ENCODE measurements around the gene SMOC2. TPM values are rescaled to one million over a fixed set of nuclear protein-coding genes. Genes with fewer than 3 reads are reported as not detected.

Gene SMOC2
- total and polyA plus RNA-seq, 2 of the 4 experiments (the other 2 are of a cell fraction), result not detected

GRCh38 chr6:168584249-168584648 lies 143.3 kb downstream of the SMOC2 start:
- Histone ChIP-seq H3K14ac (replicated peaks; ENCODE audit: low read depth, low read length) (no peak overlapping the region), H3K79me1 (ENCODE audit: low read depth in 1 of 2, low read length in 2 of 2) (no peaks in the 10 kb centered on the region), H3K36me3 (ENCODE audit: control insufficient read depth, insufficient read depth, low read length) (no peaks in the 10 kb centered on the region), H3K9me1 (ENCODE audit: insufficient read depth, low read length) (no peaks in the 10 kb centered on the region), H2AFZ (replicated peaks; ENCODE audit: low read length, poor library complexity) (no peak overlapping the region), H3K4me1 (ENCODE audit: control insufficient read depth, insufficient read depth, low read length) (no peaks in the 10 kb centered on the region), H2AK5ac (ENCODE audit: low read depth, low read length) (no peak overlapping the region), H3K27me3 (ENCODE audit: control insufficient read depth, insufficient read depth, low read length) (no peaks in the 10 kb centered on the region), H2BK15ac (ENCODE audit: low read depth, low read length) (no peak overlapping the region), H3K9ac (ENCODE audit: low read depth, low read length) (no peak overlapping the region), H3K27ac (ENCODE audit: insufficient read depth, low read length) (no peak overlapping the region), H3K56ac (ENCODE audit: extremely low read depth, insufficient read depth, low read length) (no peak overlapping the region), H2BK120ac (ENCODE audit: low read depth, low read length) (no peak overlapping the region), H4K8ac (ENCODE audit: low read depth in 2 of 2, low read length in 2 of 2) (no peak overlapping the region), H3K4ac (ENCODE audit: low read depth, low read length) (no peak overlapping the region), H3K4me3 (ENCODE audit: insufficient read depth, low read depth, low read length) (no peak overlapping the region), H3K9me3 (ENCODE audit: control insufficient read depth, insufficient read depth, low read length) (peaks cover 38% of the 10 kb centered on the region; the same call in 1 of the 2 replicates), H3K4me2 (ENCODE audit: low read depth, low read length) (no peak overlapping the region), H4K91ac (ENCODE audit: insufficient read depth, low read depth, low read length) (no peak overlapping the region), H2BK5ac (ENCODE audit: low read depth, low read length, poor library complexity, severe bottlenecking) (no peak overlapping the region), H2BK20ac (ENCODE audit: low read depth, low read length) (no peak overlapping the region), H3K18ac (ENCODE audit: low read depth, low read length) (no peak overlapping the region), H4K5ac (ENCODE audit: low read depth, low read length) (no peak overlapping the region), H4K20me1 (ENCODE audit: insufficient read depth, low read length) (no peaks in the 10 kb centered on the region), H2AK9ac (replicated peaks; ENCODE audit: low read depth, low read length, poor library complexity) (no peak overlapping the region), H3K23ac (ENCODE audit: low read depth, low read length) (no peak overlapping the region)
- no CpG with 5 or more reads among the region's 6 CpGs for WGBS, 2 experiments (ENCODE audit: extremely low coverage in 2 of 2, insufficient read length in 1 of 2)
- dilution Hi-C loops (cut with HindIII; ENCODE audit: low sequenced_read_pairs, unreplicated experiment), result no loop called here
- CTCF ChIA-PET, result no interaction called here
- BruUV-seq (replicated peaks), result no TSS peak
- intact Hi-C loops (cut with micrococcal nuclease), result no loop called here
- DNase-seq (no peak), ATAC-seq (ENCODE audit: low read depth) (no peak)
- POLR2A ChIA-PET (ENCODE audit: unreplicated experiment), result no interaction called here
- TF ChIP-seq CTCF (conservative IDR thresholded peaks at IDR 0.05; ENCODE audit: low read depth, low read length) (no peak), POLR2A (IDR thresholded peaks at IDR 0.05; ENCODE audit: low read depth, low read length) (no peak), RFX5 (IDR thresholded peaks at IDR 0.05; ENCODE audit: low read depth, low read length) (no peak), NFE2L2 (IDR thresholded peaks at IDR 0.05; ENCODE audit: low read depth, low read length) (no peak), RCOR1 (IDR thresholded peaks at IDR 0.05; ENCODE audit: insufficient replicate concordance, low read length) (no peak), FOS (IDR thresholded peaks at IDR 0.05; ENCODE audit: low read depth, low read length) (no peak), CHD1 (IDR thresholded peaks at IDR 0.05; ENCODE audit: low read depth, low read length) (no peak), BHLHE40 (IDR thresholded peaks at IDR 0.05; ENCODE audit: low read depth, low read length) (no peak), USF2 (IDR thresholded peaks at IDR 0.05; ENCODE audit: low read depth, low read length) (no peak), MAZ (IDR thresholded peaks at IDR 0.05; ENCODE audit: borderline replicate concordance, low read depth, low read length) (no peak), RAD21 (IDR thresholded peaks at IDR 0.05; ENCODE audit: low read length) (no peak)
- TF ChIP-seq, protein P1, sequence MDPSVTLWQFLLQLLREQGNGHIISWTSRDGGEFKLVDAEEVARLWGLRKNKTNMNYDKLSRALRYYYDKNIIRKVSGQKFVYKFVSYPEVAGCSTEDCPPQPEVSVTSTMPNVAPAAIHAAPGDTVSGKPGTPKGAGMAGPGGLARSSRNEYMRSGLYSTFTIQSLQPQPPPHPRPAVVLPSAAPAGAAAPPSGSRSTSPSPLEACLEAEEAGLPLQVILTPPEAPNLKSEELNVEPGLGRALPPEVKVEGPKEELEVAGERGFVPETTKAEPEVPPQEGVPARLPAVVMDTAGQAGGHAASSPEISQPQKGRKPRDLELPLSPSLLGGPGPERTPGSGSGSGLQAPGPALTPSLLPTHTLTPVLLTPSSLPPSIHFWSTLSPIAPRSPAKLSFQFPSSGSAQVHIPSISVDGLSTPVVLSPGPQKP (IDR thresholded peaks at IDR 0.05; ENCODE audit: borderline replicate concordance, low read depth, low read length), result no peak
- in situ Hi-C loops (cut with MboI; ENCODE audit: low sequenced_read_pairs), result no loop called here

All from IMR-90 (cell line).